NCI-H510A (cell line): ENCODE results near the gene EFHD1.
"Not testable (repeated sequence)": the region's sequence is repeated elsewhere in the genome, so short reads cannot be mapped to it uniquely, and the experiment has no call there.

Source experiments
- DNase-seq: peaks from one replicate; lab custom pipeline; 2025; lab: John Stamatoyannopoulos, UW

The EFHD1 gene

DNA sequence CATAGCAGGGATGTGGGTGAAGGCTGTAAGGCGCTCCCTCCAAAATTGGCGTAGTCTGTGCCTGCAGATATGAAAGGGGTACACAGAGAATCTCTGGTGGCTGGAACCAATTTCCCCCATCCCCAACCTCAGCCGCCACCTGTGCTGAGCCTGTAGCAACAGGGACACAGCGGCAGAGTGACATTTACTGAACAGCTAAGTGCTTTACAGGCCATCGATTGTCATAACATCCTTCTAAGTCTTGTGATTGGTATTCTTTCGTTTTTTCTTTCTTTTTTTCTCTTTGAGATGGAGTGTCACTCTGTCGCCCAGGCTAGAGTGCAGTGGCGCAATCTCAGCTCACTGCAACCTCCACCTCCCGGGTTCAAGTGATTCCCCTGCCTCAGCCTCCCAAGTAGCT lies 12.2 kb upstream of the EFHD1 start:
- no peak for DNase-seq

DNA sequence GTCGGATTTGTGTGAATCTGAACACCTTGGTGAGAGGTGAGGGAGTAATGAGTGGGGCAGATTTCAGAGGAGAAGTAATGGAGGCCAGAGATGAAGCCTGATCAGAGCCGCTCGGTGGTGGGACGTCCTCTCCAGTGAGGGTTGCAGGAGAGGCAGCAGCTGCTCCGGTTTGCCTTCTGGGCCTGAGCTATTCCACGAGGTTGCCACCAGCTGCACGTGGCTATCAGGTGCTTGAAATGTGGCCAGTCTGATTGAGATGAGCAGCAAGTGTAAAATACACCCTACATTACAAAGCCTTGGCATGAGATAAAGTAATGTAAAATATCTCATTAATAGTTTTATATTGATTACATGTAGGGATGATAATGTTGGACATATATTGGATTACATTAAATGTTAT lies 10.8 kb upstream of the EFHD1 start:
- no peak for DNase-seq

DNA sequence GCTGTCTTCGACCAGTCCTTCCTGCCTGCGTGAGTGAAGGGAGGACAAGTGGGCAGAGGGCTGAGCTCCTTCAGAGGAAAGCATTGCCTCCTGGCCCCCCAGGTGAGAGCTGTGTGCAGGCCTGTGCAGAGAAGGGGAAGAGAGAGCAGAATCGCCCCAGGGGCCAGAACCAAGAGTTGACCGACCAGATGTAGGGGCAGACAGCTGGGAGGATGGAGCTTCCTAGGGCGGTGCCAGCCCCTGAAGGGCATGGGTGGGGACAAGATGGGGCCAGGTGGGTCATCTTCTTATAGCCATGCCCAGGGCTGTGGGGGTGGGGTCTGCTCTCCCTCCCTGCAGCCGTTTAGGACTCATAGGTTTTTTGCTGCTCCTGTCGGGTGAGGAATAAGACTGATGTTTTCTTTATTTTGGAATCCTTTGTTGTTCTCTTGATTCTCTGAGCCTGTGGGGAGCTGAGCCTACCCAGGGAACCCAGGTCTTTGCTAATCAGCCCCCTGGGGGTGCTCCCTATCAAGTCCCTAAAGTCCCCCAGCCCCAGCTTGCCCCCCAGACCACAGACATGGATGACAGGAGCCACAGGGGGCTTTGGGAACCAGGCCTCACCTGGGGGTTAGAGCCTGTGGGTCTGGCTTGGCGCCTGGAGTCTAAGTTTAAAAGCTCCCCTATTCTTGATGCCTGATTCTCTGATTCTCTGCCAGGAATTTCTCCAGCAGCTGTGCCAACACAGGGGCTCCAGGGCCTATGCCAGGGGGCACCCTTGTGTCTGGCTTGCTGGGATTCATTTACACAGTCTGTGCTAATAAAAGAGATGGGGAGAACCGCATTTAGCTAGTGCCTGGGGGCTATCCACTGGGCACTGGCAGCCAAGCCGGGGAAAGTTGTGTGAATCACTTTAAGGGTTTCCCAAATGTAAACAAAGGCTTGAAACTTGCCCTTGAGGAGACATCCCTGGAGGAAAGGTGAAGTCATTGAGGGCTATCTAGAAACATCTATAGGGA lies 9.3 kb upstream of the EFHD1 start:
- DNase-seq: no peak

DNA sequence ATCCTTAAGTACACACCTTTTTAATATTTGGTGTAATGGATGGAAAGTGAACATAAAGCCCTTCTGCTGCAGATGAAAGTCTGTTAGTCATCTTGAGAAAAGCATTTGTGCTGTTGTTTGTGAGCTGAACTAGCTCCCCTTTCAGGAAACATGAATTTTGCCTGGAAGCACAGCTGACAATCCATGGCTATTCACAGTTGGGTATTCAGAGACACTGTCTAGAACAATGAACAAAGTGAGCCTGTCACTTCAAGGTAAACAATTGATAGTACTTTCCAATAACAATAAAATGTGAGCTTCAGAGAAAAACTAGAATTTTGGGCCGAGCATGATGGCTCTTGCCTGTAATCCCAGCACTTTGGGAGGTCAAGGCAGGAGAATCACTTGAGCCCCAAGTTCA lies 6.8 kb upstream of the EFHD1 start:
- no peak for DNase-seq

DNA sequence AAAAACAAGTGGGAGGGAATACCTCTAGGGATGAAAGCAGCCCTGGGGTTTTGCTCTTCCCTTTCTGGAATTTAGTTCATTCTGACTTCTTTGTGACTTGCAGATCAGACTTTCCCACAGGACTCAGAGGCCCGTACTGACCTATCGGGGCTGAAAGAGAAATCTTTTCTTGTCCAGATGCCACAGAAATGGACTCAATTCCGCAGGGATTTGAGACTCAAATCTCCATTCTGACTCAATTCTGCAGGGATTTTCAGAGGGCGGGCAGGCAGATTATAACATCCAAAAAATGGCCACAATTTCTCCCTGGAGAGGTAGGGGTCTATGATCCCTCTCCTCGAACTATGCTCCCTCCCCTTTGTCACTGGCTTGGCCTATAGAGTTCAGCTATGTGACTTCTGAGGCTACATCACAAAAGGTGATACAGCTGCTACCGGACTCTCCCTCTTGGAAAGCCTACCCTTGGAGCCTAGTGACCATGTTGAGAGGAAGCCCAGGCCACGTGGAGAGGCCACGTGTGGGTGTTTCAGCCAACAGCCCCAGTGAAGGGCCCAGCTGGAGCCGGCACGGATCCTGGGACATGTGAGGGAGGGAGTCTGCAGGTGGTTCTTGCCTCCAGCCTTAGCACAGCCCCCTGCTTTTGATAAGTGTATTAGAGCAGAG lies 4.8 kb upstream of the EFHD1 start:
- DNase-seq: no peak

DNA sequence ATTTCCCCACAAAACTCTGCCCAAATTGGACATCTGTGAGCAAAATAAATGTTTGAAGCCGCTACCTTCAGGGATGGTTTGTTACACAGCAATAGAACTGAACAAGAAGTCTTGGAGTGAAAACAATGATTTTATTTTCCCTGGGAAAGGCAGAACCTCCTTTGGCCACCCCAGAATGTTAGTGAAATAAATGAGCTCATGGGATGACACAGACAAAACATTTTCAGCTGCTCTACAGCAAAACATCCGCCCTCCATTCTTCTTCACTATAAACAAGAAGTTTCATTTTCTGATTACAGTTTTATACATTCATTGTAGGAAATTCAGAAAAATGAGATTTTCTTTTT lies 4.3 kb upstream of the EFHD1 start:
- DNase-seq: no peak

DNA sequence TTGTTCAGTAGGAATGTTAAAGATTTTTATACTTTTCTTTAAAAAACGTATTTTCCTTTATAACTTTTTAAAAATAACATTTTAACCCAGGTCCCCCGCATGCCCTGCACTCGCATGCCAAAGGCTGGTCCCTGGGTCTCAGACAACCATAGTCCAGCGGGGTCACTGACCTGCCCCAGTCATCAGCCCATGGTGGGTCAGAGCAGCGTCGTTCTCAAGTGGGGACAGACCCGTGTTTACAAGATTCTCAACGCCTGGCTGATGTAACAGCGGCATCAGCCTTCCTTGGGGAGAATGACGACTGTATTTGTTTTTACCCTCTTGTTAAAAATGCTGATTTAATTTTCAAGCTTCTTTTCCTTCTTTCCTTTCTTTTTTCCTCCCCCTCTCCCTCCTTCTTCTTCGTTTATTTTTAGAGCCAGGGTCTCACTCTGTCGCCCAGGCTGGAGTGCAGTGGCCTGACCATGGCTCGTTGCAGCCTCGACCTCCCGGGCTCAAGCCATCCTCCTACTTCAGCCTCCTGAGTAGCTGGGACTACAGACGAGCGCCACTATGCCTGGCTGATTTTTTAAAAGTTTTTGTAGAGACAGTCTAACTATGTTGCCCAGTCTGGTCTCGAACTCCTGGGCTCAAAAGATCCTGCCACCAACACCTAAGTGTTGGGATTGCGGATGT lies 1.0 kb upstream of the EFHD1 start:
- no peak for DNase-seq

DNA sequence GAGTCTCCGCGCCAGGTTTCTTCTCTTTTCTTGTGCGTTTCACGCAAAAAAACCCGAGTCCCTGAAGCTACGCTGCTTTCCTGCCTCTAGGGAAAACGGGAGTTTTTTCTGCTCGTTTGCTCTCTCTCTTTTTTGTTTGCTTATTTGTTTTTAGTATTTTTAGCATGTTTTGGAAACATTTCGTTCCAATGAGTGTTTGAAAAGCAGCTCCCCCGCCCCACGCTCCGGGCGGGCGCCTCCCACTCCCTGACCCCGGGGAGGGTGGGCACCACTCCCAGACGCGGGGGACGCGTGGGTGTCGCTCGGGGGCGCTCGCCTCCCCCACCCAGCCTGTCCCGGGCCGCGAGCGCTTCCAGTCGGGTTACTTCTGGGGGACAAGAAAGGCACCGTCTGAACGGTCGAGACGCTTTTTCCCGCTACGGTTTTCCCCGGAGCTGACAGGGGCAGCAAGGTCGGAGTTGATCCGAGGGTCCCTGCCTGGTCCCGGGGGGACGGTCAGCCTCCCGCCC lies 446 bp upstream of the EFHD1 start:
- DNase-seq: no peak

DNA sequence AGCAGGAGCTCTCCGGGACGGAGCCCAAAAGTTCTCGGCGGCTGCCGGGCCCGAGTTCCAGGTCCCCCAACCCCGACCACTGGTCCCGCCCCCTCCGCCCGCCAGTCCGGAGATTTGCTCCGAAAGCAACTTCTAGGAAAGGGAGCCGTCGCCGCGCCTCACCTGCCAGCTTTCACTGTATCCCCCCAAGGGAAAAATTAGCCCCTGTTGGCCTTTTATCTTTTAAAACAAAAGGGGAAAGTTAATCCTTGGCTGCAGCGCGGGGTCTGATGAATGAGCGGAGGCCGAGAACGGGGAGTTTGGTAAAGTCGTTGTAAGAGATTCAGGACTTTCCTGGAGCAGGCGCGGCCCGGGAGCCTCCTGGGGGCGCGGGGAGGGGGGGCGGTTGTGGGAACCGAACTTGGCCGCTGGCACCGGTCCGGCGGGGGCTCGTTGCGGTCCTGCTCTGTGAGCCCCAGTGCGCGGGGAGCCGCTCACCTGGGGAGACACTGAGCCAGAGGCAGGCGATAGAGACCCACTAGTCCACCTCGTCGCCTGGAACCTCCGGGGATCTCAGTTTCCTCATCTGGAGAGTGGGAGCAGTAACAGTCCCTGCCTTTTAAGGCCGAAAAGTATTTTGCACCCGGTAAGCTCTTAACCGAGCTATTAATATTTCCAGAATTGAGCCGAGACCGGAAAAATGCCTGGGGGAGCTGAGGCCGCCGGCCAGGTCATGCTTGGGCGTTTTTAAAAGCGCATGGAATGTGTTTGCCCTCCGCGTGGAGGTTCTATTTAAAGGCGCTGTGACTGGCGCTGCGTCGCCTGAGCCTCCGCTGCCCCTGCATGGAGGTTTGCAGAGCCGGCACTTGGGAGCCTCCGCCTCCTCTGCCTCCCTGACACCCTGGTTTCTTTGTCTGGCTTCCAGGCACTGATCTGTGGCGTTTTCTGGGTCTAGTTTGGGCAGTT lies 1.1 kb downstream of the EFHD1 start:
- no peak for DNase-seq

DNA sequence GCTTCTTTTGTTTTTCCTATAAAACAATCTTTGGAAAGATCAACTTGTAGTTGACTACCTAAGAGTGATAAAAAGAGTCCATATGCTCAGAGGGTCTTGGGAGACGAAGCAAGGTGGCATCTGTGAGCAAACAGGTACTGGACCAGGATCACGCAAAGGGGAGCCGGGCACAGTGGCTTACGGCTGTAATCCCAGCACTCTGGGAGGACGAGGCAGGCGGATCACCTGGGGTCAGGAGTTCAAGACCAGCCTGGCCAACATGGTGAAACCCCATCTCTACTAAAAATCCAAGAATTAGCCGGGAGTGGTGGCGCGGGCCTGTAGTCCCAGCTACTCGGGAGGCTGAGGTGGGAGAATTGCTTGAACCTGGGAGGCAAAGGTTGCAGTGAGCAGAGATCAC lies 2.0 kb downstream of the EFHD1 start:
- not testable (repeated sequence) for DNase-seq

DNA sequence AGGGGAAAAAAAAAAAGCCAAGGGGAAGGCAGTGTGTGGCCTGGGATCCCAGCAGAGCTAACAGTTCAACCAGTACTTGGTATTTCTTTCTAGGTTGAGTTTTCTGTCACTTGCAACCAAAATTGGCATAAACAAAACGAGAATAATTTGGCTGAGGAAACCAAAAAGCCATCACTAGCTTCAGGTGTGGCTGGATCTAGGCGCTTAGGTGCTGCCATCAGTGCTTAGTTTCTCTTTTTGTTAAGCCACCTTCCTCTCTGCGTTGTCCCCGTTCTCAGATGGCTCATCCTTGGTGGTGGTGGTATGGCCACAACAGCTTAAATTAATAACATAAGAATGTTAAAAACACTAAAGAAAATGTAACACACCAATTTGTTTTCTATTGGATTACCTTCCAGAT lies 2.4 kb downstream of the EFHD1 start:
- no peak for DNase-seq

DNA sequence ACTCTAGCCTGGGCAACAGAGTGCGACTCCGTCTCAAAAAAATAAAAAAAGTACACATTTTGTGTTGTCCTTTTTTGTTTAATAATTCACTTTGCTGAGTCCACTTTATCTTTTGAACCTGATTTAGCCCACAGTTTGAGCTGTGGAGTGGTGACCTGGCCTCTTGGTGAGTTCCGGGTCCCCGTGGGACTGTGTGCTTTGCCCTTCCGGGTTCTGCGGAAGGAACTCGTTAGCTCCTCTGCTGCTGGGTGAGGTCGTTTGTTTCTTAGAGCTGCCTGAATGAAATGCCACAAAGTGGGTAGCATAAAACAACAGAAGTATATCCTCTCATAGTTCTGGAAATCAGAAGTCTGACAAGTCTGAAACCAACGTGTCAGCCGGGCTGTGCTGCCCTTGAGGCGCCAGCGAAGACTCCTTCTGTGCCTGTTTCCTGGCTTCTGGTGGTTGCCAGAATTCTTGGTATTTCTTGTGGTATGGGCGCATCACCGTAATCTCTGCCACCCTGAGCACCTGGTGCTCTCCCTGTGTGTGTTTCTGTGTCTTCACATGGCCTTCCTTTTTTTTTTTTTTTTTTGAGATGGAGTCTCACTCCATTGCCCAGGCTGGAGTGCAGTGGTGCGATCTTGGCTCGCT lies 3.5 kb downstream of the EFHD1 start:
- DNase-seq: no peak

DNA sequence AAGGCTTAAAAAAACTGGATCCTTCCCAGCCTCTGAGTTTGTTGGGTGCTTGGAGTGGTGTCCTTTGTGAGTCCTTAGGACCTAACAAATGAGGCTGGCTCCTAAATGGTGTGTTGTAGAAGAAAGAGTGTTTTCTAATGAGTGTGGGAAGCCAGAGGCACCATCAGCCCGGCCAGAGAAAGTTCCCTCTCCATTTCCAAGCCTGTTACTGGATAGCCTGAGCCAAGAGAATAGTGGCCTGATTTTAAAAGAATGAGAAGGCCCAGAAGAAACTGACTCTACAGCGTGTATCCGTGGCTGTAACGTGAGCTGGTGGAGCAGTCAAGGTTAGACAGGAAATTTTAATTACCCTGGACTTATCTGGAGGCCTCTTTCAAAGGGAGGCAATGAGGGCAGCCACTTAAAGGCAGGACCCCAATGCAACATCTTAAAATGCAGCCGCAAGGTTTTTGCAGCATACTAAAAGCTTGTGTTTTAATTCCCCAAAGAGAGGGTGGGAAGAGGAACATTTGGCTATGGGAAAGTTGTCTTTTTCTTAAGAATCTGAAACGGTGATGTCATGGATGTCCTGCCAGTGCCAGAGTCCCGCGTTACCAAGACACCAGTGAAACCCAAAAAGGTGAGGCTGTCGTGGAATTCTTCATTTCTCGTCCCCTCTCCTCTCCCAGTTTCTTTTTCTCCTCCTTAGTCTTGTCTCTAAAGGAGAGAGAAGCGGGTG lies 4.6 kb downstream of the EFHD1 start:
- DNase-seq: no peak

DNA sequence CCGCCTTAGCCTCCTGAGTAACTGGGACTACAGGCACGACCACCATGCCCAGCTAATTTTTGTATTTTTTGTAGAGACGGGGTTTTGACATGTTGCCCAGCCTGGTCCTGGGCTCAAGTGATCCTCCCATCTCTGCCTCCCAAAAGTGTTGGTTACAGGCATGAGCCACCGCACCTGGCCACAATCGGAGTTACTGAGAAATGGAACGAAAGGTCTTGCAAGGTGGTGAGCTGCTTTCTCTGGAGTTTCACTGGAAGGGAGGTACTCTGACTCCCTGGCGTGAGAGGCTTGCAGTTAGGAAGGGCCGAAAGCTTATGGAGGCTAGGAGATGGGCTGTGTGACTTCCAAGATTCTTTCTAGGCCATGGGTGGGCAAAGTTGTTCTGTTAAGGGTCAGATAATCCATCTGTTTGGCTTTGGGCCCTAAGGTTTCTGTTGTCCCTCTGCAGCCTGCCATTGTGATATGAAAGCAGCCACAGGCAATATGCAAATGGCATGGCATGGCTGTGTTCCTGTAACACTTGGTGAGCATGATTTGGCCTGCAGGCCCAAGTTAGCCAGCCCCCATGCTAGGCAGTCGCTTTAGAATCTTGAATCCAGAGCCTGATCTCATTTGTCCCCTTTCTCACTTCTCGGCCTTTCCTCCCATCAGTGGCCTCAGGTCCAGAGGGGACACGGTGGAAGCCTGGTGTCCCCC lies 7.9 kb downstream of the EFHD1 start:
- no peak for DNase-seq

DNA sequence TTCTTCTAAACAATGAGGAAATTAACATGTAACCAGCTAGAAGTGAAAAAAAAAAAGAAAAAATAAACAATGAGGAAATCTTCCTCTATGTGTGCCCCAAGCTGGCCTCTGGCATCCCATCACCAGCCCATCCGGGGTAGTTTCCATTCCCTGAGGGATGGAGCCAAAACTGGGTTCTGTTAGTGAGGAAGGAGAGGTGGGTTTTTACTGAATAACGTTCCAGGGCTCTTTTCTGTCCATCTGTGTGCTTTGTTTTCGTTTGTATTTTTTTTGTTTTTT lies 9.7 kb downstream of the EFHD1 start:
- DNase-seq: no peak

DNA sequence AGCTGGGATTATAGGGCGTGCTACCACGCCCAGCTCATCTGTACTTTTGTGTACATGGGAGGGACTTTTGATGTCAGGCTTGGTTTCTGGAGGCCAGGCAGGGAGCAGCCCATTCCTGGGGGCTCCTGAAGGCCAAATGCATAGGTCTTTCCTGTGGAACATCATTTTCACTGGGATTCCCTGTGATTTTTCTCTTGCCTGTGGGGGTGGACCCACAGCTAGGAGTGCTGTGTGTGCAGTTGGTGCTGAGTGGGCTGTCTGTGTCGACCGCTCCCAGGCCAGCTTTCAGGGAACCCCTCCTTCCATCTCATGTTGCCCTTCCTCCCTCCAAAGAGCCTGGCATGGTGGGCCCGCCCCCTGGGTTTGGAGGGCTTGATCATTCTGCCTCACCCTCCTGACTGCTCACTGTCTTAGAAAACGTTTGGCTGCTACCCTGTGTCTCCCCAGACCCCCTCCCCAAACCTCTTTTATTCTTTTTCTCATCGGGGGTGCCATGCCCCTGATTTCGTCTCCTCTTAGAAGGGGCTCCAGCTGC lies 10.5 kb downstream of the EFHD1 start:
- no peak for DNase-seq

DNA sequence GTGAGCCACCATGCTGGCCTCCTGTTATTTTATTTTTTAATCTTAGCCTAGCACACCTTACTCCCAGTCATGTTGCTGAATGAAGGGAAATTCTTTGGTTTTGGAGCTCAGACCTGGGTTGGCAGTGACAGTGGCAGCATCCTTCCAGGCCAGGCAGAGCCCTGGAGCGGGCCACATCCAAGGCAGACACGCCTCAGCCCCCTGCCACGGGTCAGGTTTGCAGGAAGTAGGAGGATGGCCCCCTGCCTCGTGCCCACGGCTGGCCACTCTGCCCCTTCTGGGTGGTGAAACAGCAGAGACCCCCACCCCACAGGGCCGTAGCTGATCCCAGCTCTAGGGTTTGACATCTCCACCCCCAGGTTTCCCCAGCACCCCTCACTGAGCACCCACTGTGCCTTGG lies 11.7 kb downstream of the EFHD1 start:
- DNase-seq: no peak

DNA sequence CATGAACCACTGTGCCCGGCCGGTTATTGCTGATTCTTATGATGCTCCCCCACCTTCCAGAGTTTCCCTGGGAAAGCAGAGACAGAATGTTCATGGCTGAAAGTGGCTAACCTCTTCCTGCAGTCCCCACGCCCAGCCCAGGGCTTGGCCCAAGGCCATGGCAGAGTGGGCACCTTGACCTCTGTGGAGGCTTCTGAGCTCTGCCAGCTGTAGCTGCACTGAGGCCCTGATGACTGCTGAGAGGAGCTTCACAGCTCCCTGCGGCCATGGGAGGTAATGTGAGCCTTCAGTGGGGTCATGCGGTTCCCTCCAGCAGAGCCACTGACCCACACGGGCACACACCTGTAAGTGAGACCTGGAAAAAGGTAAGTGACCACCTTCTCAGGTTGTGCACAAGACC lies 13.3 kb downstream of the EFHD1 start:
- DNase-seq: no peak

DNA sequence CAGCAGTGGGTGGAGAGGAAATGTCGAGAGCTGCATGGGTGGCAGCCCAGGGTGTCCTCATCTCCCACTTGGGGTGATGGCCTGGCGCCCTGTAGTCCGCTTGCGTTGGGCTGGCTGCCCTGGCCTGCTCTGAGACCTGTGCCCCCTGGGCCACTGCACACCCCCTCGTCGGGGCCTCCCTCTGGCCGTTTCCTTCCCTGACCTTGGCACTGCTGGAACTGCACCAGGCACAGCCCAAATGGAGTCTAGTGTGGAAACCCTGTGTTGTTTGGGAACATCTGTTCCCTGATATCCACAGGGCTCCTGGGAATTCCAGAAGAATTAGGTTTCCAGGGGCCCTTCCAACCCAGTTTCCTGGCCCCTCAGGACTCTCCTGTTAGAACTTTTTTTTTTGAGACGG lies 13.9 kb downstream of the EFHD1 start:
- no peak for DNase-seq

DNA sequence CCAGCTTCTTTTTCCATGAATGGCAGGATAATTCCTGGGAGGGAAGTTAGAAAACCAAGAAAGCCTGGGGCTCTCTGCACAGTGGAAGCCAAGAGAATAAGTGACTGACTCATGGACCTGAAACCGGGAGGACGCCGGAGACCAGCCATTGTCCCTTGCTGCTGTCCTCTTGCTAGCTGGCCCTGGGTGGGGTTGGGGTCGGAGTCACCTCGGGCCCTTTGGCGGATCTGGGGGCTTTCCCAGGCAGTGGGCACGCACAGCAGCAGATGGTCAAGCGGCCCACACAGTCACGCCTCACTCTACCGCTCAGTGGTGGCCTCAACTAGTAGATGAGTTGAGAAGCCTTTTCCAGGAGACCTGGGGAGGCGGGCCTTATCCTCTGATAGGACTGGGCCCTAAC lies 15.6 kb downstream of the EFHD1 start:
- no peak for DNase-seq
